ENCODE measurements around the gene POLA1.

POLA1 gene

GRCh38 chrX:24748196-24748595 is 54.5 kb downstream of the POLA1 start:
- H3K79me2 ChIP-seq (ENCODE audit: low read length): no peaks in the 10 kb centered on the region
- H3K4me2 ChIP-seq (ENCODE audit: low read depth, low read length): no peak overlapping the region
- no peaks in the 10 kb centered on the region for H4K20me1 ChIP-seq (ENCODE audit: insufficient read depth, low read length)
- TF ChIP-seq, protein P1, sequence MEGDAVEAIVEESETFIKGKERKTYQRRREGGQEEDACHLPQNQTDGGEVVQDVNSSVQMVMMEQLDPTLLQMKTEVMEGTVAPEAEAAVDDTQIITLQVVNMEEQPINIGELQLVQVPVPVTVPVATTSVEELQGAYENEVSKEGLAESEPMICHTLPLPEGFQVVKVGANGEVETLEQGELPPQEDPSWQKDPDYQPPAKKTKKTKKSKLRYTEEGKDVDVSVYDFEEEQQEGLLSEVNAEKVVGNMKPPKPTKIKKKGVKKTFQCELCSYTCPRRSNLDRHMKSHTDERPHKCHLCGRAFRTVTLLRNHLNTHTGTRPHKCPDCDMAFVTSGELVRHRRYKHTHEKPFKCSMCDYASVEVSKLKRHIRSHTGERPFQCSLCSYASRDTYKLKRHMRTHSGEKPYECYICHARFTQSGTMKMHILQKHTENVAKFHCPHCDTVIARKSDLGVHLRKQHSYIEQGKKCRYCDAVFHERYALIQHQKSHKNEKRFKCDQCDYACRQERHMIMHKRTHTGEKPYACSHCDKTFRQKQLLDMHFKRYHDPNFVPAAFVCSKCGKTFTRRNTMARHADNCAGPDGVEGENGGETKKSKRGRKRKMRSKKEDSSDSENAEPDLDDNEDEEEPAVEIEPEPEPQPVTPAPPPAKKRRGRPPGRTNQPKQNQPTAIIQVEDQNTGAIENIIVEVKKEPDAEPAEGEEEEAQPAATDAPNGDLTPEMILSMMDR (IDR thresholded peaks at IDR 0.05; ENCODE audit: low read length): no peak
- TF ChIP-seq EZH2 (optimal IDR thresholded peaks at IDR 0.05; ENCODE audit: low read depth, low read length): no peak
- TF ChIP-seq EZH2phosphoT487 (IDR thresholded peaks at IDR 0.05; ENCODE audit: low read length): no peak
- no peaks in the 10 kb centered on the region for H3K9me2 ChIP-seq (replicated peaks; ENCODE audit: insufficient read depth, low read length)
- no peak overlapping the region for H3K9ac ChIP-seq (ENCODE audit: low read length)
- no peaks in the 10 kb centered on the region for H3K27me3 ChIP-seq (replicated peaks; ENCODE audit: insufficient read depth, low read length)
- H3K4me3 ChIP-seq (ENCODE audit: low read length): no peak overlapping the region
- H3F3A ChIP-seq (ENCODE audit: insufficient read depth, low read length): no peaks in the 10 kb centered on the region
- H3K36me3 ChIP-seq (replicated peaks; ENCODE audit: insufficient read depth, low read length): no peaks in the 10 kb centered on the region
- H3K27ac ChIP-seq (ENCODE audit: low read length): no peak overlapping the region
- no peak overlapping the region for H2AFZ ChIP-seq (ENCODE audit: low read length)
- H3K9me3 ChIP-seq (replicated peaks; ENCODE audit: insufficient read depth, low read length): no peaks in the 10 kb centered on the region
- H3K4me1 ChIP-seq (ENCODE audit: low read length): no peaks in the 10 kb centered on the region
- DNase-seq: no peak

GRCh38 chrX:24759786-24760185 is 66.1 kb downstream of the POLA1 start:
- Histone ChIP-seq H3K4me3 (ENCODE audit: low read length) (no peak overlapping the region), H3K36me3 (replicated peaks; ENCODE audit: insufficient read depth, low read length) (no peaks in the 10 kb centered on the region; the same call in 1 of the 2 replicates), H3K27ac (ENCODE audit: low read length) (no peak overlapping the region), H3K9me2 (replicated peaks; ENCODE audit: insufficient read depth, low read length) (no peaks in the 10 kb centered on the region), H3K9ac (ENCODE audit: low read length) (no peak overlapping the region), H4K20me1 (ENCODE audit: insufficient read depth, low read length) (no peaks in the 10 kb centered on the region), H3K4me2 (ENCODE audit: low read depth, low read length) (no peak overlapping the region), H3K4me1 (ENCODE audit: low read length) (no peaks in the 10 kb centered on the region), H3K27me3 (replicated peaks; ENCODE audit: insufficient read depth, low read length) (no peaks in the 10 kb centered on the region), H3K79me2 (ENCODE audit: low read length) (no peaks in the 10 kb centered on the region), H3K9me3 (replicated peaks; ENCODE audit: insufficient read depth, low read length) (no peaks in the 10 kb centered on the region), H3F3A (ENCODE audit: insufficient read depth, low read length) (no peaks in the 10 kb centered on the region), H2AFZ (ENCODE audit: low read length) (no peak overlapping the region)
- DNase-seq: no peak
- TF ChIP-seq EZH2phosphoT487 (IDR thresholded peaks at IDR 0.05; ENCODE audit: low read length): no peak

GRCh38 chrX:24760363-24761000 is 66.8 kb downstream of the POLA1 start:
- TF ChIP-seq EZH2 (optimal IDR thresholded peaks at IDR 0.05; ENCODE audit: low read depth, low read length) (no peak), EZH2phosphoT487 (IDR thresholded peaks at IDR 0.05; ENCODE audit: low read length) (no peak)
- TF ChIP-seq, protein P1 (IDR thresholded peaks at IDR 0.05; ENCODE audit: low read length): no peak
- DNase-seq: no peak
- H3K9ac ChIP-seq (ENCODE audit: low read length): no peak overlapping the region
- no peaks in the 10 kb centered on the region; the same call in 1 of the 2 replicates for H3K36me3 ChIP-seq (replicated peaks; ENCODE audit: insufficient read depth, low read length)
- no peaks in the 10 kb centered on the region for H3K9me3 ChIP-seq (replicated peaks; ENCODE audit: insufficient read depth, low read length)
- no peak overlapping the region for H3K27ac ChIP-seq (ENCODE audit: low read length)
- H3F3A ChIP-seq (ENCODE audit: insufficient read depth, low read length): no peaks in the 10 kb centered on the region
- H3K79me2 ChIP-seq (ENCODE audit: low read length): no peaks in the 10 kb centered on the region
- no peak overlapping the region for H3K4me2 ChIP-seq (ENCODE audit: low read depth, low read length)
- no peaks in the 10 kb centered on the region for H3K9me2 ChIP-seq (replicated peaks; ENCODE audit: insufficient read depth, low read length)
- no peak overlapping the region for H3K4me3 ChIP-seq (ENCODE audit: low read length)
- no peaks in the 10 kb centered on the region for H3K4me1 ChIP-seq (ENCODE audit: low read length)
- H3K27me3 ChIP-seq (replicated peaks; ENCODE audit: insufficient read depth, low read length): no peaks in the 10 kb centered on the region
- H4K20me1 ChIP-seq (ENCODE audit: insufficient read depth, low read length): no peaks in the 10 kb centered on the region
- H2AFZ ChIP-seq (ENCODE audit: low read length): no peak overlapping the region

DNA sequence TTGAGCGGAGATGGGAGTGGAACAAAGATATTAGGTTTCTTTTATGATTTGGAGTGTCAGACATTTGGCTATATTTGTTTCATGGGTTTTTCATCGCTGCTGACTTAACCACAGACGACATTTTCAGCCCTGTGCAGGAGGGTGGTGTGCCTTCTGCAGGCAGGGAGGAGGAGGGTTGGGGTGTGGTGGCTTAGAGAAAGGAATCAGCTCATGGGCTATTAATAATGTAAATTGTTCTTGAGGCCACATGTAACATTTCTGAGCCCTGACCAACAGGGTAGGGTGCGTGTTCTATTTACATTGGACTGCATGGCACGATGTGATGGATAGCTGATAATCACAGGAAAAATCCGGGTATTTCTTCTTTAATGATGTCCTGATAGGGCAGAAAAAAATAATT is 67.6 kb downstream of the POLA1 start:
- no peaks in the 10 kb centered on the region for H4K20me1 ChIP-seq (ENCODE audit: insufficient read depth, low read length)
- H3K27ac ChIP-seq (ENCODE audit: low read length): no peak overlapping the region
- no peaks in the 10 kb centered on the region for H3K9me2 ChIP-seq (replicated peaks; ENCODE audit: insufficient read depth, low read length)
- H3K4me3 ChIP-seq (ENCODE audit: low read length): no peak overlapping the region
- no peaks in the 10 kb centered on the region for H3K9me3 ChIP-seq (replicated peaks; ENCODE audit: insufficient read depth, low read length)
- H3K27me3 ChIP-seq (replicated peaks; ENCODE audit: insufficient read depth, low read length): no peaks in the 10 kb centered on the region
- no peak overlapping the region for H2AFZ ChIP-seq (ENCODE audit: low read length)
- TF ChIP-seq EZH2 (optimal IDR thresholded peaks at IDR 0.05; ENCODE audit: low read depth, low read length) (no peak), EZH2phosphoT487 (IDR thresholded peaks at IDR 0.05; ENCODE audit: low read length) (no peak)
- TF ChIP-seq, protein P1 (IDR thresholded peaks at IDR 0.05; ENCODE audit: low read length): no peak
- H3K79me2 ChIP-seq (ENCODE audit: low read length): no peaks in the 10 kb centered on the region
- H3K4me1 ChIP-seq (ENCODE audit: low read length): no peaks in the 10 kb centered on the region
- no peaks in the 10 kb centered on the region for H3F3A ChIP-seq (ENCODE audit: insufficient read depth, low read length)
- H3K4me2 ChIP-seq (ENCODE audit: low read depth, low read length): no peak overlapping the region
- no peak overlapping the region for H3K9ac ChIP-seq (ENCODE audit: low read length)
- H3K36me3 ChIP-seq (replicated peaks; ENCODE audit: insufficient read depth, low read length): no peaks in the 10 kb centered on the region; the same call in 1 of the 2 replicates
- DNase-seq: no peak

All from MM.1S (cell line).